HAP-1 (cell line): Measurements from ENCODE around the gene TLE5.
"Not testable (repeated sequence)": the region's sequence is repeated elsewhere in the genome, so short reads cannot be mapped to it uniquely, and the experiment has no call there.

ENCODE experiments used
- DNase-seq, 2 experiments: peaks; one replicate each; pipeline ENCODE4 v3.0.0-alpha.2; 2016 to 2020; ENCODE audit warnings: low spot score in 2 of 2
- H3K27me3 ChIP-seq: fragments of 250-450 bp; sonication (Bioruptor Pico); 2 replicates; pipeline ENCODE4 v1.5.1; 2020; ENCODE audit warnings: low read depth, mild to moderate bottlenecking, moderate library complexity
- H3K36me3 ChIP-seq: fragments of 250-450 bp; sonication (Bioruptor Pico); replicated peaks from 2 replicates; pipeline ENCODE4 v1.5.1; 2020; ENCODE audit warnings: mild to moderate bottlenecking
- H3K4me1 ChIP-seq: fragments of 250-450 bp; sonication (Bioruptor Pico); 2 replicates; pipeline ENCODE4 v1.5.1; 2020; ENCODE audit warnings: mild to moderate bottlenecking
- H3K4me3 ChIP-seq: fragments of 250-450 bp; sonication (Bioruptor Pico); 2 replicates; pipeline ENCODE4 v1.5.1; 2020; ENCODE audit warnings: mild to moderate bottlenecking, moderate library complexity
- H3K9me3 ChIP-seq: fragments of 250-450 bp; sonication (Bioruptor Pico); 2 replicates; pipeline ENCODE4 v1.5.1; 2020; ENCODE audit warnings: mild to moderate bottlenecking, moderate library complexity
- in situ Hi-C: fragments of 300-500 bp; cut with MboI; formaldehyde crosslinking; loops from 3 replicates; pipeline ENCODE4 v1.14.3; 2020; ENCODE audit warnings: low sequenced_read_pairs, inconsistent platforms, mixed read lengths

TLE5 gene

GRCh38 chr19:3025549-3025886, 36.8 kb downstream of the TLE5 start:
- H3K4me3 ChIP-seq = no peak overlapping the region
- no peaks in the 10 kb centered on the region; the same call in 1 of the 2 replicates for H3K4me1 ChIP-seq
- H3K27me3 ChIP-seq = peaks cover 5% of the 10 kb centered on the region
- no peak for DNase-seq
- H3K9me3 ChIP-seq = no peaks in the 10 kb centered on the region
- in situ Hi-C loops = no loop called here
- no peaks in the 10 kb centered on the region for H3K36me3 ChIP-seq

- peaks cover 5% of the 10 kb centered on the region for H3K27me3 ChIP-seq
- no peak for DNase-seq
Measured at GRCh38 chr19:3024870-3025548, 37.3 kb downstream of the TLE5 start.

GRCh38 chr19:3024509-3024869, 37.8 kb downstream of the TLE5 start:
- no peaks in the 10 kb centered on the region; the same call in 1 of the 2 replicates for H3K4me1 ChIP-seq
- no peaks in the 10 kb centered on the region for H3K36me3 ChIP-seq
- no peak for DNase-seq
- no peak overlapping the region for H3K4me3 ChIP-seq
- no peaks in the 10 kb centered on the region for H3K9me3 ChIP-seq
- in situ Hi-C loops = no loop called here
- peaks cover under 1% of the 10 kb centered on the region; the same call in 1 of the 2 replicates for H3K27me3 ChIP-seq

More at GRCh38 chr19:3024870-3025548, 37.3 kb downstream of the TLE5 start:
- H3K4me1 ChIP-seq = no peaks in the 10 kb centered on the region; the same call in 1 of the 2 replicates
- H3K36me3 ChIP-seq = no peaks in the 10 kb centered on the region
- in situ Hi-C loops = no loop called here
- no peaks in the 10 kb centered on the region for H3K9me3 ChIP-seq
- no peak overlapping the region for H3K4me3 ChIP-seq

GRCh38 chr19:3020321-3020960, 41.9 kb downstream of the TLE5 start:
- H3K36me3 ChIP-seq = no peaks in the 10 kb centered on the region
- in situ Hi-C loops = no loop called here
- no peaks in the 10 kb centered on the region for H3K9me3 ChIP-seq
- H3K4me3 ChIP-seq = no peak overlapping the region
- no peaks in the 10 kb centered on the region for H3K27me3 ChIP-seq
- H3K4me1 ChIP-seq = no peaks in the 10 kb centered on the region
- no peak for DNase-seq

- Histone ChIP-seq H3K36me3 (no peaks in the 10 kb centered on the region), H3K4me3 (no peak overlapping the region), H3K9me3 (no peaks in the 10 kb centered on the region), H3K4me1 (no peaks in the 10 kb centered on the region), H3K27me3 (no peaks in the 10 kb centered on the region)
- in situ Hi-C loops = no loop called here
- no peak for DNase-seq
Measured at GRCh38 chr19:3019211-3019854, 43.0 kb downstream of the TLE5 start.

- H3K4me1 ChIP-seq = no peaks in the 10 kb centered on the region
- H3K27me3 ChIP-seq = no peaks in the 10 kb centered on the region
- H3K9me3 ChIP-seq = no peaks in the 10 kb centered on the region
- no peak for DNase-seq
- in situ Hi-C loops = no loop called here
- H3K4me3 ChIP-seq = no peak overlapping the region
- no peaks in the 10 kb centered on the region for H3K36me3 ChIP-seq
Measured at GRCh38 chr19:3017923-3018322, 44.4 kb downstream of the TLE5 start.

GRCh38 chr19:3015126-3016057, 46.9 kb downstream of the TLE5 start:
- DNase-seq = no peak
- Histone ChIP-seq H3K36me3 (no peaks in the 10 kb centered on the region), H3K27me3 (no peaks in the 10 kb centered on the region), H3K4me3 (no peak overlapping the region), H3K9me3 (no peaks in the 10 kb centered on the region), H3K4me1 (no peaks in the 10 kb centered on the region)
- in situ Hi-C loops = no loop called here

GRCh38 chr19:3014135-3014534, 48.2 kb downstream of the TLE5 start:
- Histone ChIP-seq H3K27me3 (no peaks in the 10 kb centered on the region), H3K4me1 (no peaks in the 10 kb centered on the region), H3K36me3 (no peaks in the 10 kb centered on the region), H3K4me3 (no peak overlapping the region), H3K9me3 (no peaks in the 10 kb centered on the region)
- in situ Hi-C loops = no loop called here
- no peak for DNase-seq

GRCh38 chr19:3013263-3013725, 49.0 kb downstream of the TLE5 start:
- no peaks in the 10 kb centered on the region for H3K36me3 ChIP-seq
- H3K4me1 ChIP-seq = no peaks in the 10 kb centered on the region
- no peak for DNase-seq
- H3K27me3 ChIP-seq = no peaks in the 10 kb centered on the region
- H3K4me3 ChIP-seq = no peak overlapping the region
- no peaks in the 10 kb centered on the region for H3K9me3 ChIP-seq
- in situ Hi-C loops = no loop called here

- Histone ChIP-seq H3K4me1 (no peaks in the 10 kb centered on the region), H3K4me3 (no peak overlapping the region), H3K27me3 (no peaks in the 10 kb centered on the region), H3K9me3 (no peaks in the 10 kb centered on the region), H3K36me3 (no peaks in the 10 kb centered on the region)
- in situ Hi-C loops = no loop called here
- no peak for DNase-seq
Measured at GRCh38 chr19:3012621-3013262, 49.6 kb downstream of the TLE5 start.

- in situ Hi-C loops, H3K4me3 ChIP-seq, H3K36me3 ChIP-seq, H3K27me3 ChIP-seq, H3K9me3 ChIP-seq, DNase-seq, H3K4me1 ChIP-seq: not testable (repeated sequence)
Measured at GRCh38 chr19:3012059-3012458, 50.2 kb downstream of the TLE5 start.

GRCh38 chr19:3010871-3011270, 51.4 kb downstream of the TLE5 start:
- DNase-seq = no peak
- H3K9me3 ChIP-seq = no peaks in the 10 kb centered on the region
- no peaks in the 10 kb centered on the region for H3K27me3 ChIP-seq
- H3K36me3 ChIP-seq = no peaks in the 10 kb centered on the region
- H3K4me1 ChIP-seq = no peaks in the 10 kb centered on the region
- no peak overlapping the region for H3K4me3 ChIP-seq
- in situ Hi-C loops = no loop called here

GRCh38 chr19:3008994-3009393, 53.3 kb downstream of the TLE5 start:
- Histone ChIP-seq H3K4me1 (no peaks in the 10 kb centered on the region), H3K27me3 (no peaks in the 10 kb centered on the region), H3K9me3 (no peaks in the 10 kb centered on the region), H3K36me3 (no peaks in the 10 kb centered on the region), H3K4me3 (no peak overlapping the region)
- no peak for DNase-seq
- in situ Hi-C loops = no loop called here
